GM21528 (cell line): ENCODE data around the gene RAP1GAP.
"Not testable (repeated sequence)": the region's sequence is repeated elsewhere in the genome, so short reads cannot be mapped to it uniquely, and the experiment has no call there.

Source experiments
- ATAC-seq: cut with Tn5 transposase; IDR thresholded peaks from one replicate; pipeline ENCODE4 v1.9.1; 2021; ENCODE audit warnings: mild to moderate bottlenecking, moderate library complexity; ENCODE audit not compliant: unreplicated experiment, low FRiP score

Gene RAP1GAP

DNA sequence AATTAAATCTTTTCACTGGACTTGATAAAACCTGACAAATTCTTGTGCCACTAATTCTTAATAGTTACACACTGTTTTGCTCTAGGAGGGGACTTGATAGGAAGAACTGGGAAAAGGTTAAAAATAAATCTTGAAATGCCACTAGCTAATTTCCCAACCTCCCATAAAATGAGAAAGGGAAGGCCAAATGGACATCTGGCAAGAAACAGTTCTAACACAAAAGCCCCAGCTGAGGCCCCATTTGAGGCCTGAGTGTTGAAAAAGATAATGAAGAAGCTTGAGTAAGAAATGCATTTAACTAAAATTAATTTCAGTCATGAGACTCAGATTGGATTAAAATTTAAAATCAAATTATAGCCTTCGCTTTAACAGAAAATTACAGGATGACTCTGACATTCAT lies 11.2 kb upstream of the RAP1GAP start:
- ATAC-seq = no peak

- ATAC-seq = no peak
Measured at GRCh38 chr1:21677168-21677567, 8.0 kb upstream of the RAP1GAP start.

DNA sequence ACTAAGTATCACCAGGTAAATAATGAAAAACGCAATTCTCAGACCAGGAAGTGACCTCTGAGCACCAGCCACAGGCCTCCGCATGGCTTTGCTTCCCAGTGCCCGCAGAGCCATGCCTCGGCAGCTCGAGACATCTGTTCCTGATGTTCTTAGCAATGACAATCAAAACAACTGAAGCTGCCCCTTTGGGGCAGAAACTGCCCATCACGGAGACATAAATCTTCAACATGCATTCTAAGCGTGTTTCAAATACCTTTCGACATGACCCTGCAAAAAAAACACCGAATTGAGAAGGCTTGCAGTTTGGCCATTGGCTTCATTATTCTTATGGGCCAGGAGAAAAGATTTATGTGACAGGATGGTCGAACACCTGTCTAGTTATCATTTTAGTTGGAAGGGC lies 5.8 kb upstream of the RAP1GAP start:
- no peak for ATAC-seq

DNA sequence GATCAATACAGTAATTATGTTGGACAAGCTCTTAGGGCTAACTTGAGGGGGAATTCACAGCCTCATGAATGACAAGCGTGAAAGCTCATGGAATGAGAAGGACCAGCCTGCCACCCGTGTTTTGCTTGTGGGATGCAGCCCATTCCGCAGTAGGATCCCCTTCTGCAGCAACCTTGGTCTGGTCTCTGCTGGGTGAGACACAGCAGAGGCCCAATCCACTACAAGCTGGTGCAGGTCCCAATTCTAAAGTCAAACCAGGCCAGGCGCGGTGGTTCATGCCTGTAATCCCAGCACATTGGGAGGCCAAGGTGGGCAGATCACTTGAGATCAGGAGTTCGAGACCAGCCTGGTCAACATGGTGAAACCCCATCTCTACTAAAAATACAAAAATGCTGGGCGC lies 4.7 kb upstream of the RAP1GAP start:
- ATAC-seq = not testable (repeated sequence)

- ATAC-seq = no peak
Measured at GRCh38 chr1:21673277-21673780, 4.2 kb upstream of the RAP1GAP start.

DNA sequence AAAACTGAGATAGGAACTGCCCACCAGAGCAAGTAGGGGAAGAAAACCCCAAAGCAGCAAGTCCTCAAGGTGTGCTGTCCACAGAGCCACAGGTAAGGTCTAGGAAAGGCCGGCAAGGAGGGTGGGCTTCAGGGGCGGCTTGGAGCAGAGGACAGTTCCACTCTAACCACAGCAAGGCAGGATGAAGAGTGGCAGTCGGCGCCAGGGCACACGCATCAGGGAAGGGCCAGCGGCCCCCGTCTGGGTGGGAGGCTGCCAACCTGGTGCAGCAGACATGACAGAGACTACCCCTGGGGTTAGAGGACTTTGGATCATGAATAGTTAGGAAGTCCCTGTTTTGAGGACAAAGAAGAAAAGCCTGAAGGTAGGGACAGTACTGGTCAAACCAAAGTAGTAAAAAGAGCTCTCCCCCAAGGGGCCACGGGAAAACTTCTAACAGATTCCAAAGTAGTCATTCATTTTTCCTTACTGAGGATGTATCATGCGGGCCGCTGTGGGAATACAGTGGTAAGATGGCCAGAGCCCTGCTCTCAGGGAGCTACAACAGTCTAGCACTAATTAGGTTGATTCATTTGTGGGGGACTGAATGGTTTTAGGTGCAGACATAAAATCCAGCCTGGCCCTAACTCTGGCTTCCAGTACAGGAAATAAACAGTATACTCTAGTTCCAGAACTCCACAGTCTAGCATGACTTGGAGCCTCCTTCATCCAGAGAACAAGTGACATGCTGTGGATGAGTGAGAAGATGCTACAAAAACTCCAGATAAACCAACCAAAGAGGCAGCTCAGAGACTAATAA lies 3.5 kb upstream of the RAP1GAP start:
- no peak for ATAC-seq

GRCh38 chr1:21671915-21672314 lies 2.8 kb upstream of the RAP1GAP start:
- no peak for ATAC-seq

- no peak for ATAC-seq
Measured at GRCh38 chr1:21670956-21671902, 2.1 kb upstream of the RAP1GAP start.

DNA sequence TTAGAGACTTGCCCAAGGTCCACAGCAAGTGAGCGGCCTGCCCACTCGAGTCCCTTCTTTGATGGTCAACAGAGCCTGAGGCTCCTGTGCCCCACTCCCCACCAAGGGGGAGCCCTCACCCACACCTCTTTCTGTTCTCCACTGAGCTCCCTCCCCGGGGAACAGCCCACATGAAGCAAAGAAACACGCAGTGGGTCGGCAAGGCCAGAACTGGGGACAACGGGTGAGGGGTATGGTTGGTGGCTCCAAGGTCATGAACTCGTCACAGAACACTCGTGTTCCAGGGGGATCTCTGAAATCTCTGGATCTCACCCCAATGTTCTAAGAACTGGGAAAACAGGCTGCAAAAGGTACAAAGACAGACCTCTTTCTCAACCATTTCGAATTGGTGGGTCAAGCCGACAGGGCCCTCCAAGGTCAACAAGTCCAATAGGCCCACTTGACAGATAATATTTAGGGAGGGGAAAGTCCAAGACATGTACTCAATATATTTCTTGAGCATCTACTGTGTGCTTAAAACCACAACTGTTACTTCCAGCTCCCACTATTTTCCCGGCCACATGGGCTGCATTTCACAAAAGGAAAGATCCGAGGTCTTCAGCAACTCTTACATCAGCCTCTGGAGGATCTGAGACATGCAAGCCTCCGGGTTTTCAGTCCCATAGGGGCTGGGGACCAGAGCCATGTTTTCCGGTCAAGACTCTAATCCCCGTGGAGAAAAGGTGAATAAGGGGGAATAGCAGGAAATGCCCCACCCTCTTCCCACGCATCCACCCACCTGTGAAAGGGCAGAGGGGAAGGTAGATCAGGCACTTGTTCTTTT lies 1.1 kb upstream of the RAP1GAP start:
- no peak for ATAC-seq

DNA sequence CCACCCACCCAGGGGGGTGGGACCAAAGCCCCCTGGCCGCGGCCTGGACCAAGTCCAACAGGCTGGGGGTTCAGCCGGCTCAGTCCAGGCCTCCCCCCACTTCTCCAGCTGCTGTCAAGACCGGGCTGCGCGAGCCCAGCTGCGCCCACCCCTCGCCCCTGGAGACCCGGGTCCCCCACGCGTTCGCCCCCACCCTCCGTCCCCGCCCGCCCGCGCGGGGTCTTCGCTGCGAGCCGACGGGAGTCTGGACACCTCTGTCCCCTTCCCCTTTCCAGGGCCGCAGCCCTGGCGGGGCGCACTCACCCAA lies 253 bp downstream of the RAP1GAP start:
- no peak for ATAC-seq

DNA sequence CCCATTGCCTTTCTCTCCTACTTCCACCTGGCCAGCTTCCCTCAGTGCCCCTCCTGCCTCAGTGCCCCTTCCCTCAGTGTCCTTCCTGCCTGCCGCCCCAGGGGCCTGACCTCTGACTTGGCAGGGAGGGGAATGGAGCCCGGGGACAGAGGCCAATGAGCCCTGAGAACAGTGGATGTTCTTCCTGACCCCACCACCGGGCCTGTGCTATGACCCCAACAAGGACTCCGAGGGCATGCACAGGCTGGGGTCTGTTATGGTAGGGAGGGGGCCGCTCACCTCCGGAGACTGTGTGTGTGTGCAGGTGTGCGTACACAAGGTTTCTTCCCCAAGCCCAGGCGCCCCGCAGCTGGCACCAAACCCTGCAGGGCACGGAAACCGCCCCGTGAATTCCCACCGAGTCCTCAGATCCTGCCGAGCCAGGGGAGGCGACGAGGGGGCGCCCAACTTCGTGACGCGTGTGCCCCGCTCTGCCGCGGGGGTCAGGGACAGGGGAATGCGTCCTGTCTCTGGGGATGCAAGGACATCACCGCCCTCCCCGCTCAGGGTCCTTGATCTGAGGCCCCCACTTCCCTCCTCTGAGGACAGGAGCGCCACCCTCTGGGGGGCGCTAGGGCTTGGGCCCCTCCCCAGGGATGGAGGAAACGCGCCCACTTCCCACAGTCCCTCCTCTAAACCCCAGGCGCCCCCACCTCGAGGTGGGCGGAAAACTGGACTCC lies 766 bp downstream of the RAP1GAP start:
- ATAC-seq = no peak

DNA sequence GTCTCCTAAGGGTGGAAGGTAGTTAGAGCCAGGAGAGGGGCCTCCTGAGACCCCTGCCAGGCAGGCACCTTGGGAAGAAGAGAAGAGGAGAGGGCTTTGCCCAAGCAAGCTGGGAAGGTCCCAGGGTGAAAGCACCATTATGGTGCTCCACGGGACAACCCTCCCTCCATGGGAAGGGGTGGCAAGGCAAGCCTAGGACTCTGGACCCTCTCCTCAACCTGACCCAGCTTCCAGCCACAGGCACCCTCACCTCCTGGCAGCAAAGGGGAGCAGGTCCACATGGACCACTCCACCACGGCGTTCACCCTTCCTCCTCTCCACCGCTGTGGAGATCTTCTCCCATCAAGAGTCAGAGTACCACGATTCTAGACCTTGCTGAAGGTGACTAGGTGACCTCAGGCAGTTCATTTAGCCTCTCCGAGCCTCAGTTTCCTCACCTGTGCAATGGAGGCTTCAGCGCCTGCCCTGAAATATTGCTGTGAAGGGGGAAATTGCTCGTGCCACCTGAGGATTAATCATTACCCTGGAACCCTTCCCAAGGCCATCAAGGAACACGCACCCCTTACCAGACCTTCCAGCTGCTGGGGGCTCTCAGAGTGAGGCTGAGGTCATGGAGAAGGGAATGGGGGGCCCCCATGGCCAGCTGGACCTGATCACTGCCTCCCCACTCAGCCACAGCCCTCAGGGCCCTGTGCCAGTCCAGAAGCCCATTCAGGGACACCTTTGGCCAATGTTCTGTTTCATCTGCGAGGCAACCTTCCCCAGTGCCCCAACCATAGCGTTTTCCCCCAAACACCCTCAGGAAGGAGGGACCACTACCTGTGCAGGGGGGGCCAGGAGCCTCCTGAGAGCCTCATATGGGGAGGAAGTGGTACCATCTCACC lies 1.6 kb downstream of the RAP1GAP start:
- no peak for ATAC-seq

DNA sequence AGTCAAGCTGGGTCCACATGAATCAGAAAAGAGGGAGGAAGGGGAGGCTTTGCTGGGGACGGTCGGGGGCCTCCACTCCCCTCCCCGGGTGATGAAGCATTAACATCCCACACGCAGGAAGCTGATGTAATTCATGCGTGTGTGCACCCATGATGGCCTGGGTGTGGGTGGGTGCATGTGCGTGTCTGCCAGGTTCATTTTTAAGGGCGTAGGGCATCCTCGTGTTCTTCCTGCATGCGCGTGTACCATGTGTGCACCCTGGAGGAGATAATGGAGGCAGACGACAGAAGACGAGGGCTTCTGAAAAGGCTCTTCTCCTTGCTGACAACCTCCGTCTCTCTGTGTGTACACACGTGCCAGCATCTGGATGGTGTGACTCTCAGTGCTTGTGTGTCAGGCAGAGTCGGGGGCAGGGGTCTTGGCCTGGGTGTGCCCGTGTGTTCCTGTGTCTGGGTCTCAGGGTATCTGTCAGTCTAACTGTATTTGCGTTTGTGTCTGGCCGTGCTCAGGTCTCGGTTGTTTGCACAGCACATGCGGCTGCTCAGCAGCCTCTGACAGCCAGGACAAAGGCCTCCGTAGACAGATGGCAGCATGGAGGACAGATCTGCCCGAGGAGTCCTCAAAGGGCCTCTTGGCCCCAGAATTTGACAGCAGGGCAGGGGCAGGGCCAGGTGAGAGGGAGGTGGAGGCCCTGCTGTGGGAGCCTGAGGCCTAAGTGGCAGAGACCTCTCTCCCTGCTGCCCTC lies 2.4 kb downstream of the RAP1GAP start:
- ATAC-seq = no peak

- ATAC-seq = no peak
Measured at GRCh38 chr1:21665711-21666575, 3.2 kb downstream of the RAP1GAP start.

DNA sequence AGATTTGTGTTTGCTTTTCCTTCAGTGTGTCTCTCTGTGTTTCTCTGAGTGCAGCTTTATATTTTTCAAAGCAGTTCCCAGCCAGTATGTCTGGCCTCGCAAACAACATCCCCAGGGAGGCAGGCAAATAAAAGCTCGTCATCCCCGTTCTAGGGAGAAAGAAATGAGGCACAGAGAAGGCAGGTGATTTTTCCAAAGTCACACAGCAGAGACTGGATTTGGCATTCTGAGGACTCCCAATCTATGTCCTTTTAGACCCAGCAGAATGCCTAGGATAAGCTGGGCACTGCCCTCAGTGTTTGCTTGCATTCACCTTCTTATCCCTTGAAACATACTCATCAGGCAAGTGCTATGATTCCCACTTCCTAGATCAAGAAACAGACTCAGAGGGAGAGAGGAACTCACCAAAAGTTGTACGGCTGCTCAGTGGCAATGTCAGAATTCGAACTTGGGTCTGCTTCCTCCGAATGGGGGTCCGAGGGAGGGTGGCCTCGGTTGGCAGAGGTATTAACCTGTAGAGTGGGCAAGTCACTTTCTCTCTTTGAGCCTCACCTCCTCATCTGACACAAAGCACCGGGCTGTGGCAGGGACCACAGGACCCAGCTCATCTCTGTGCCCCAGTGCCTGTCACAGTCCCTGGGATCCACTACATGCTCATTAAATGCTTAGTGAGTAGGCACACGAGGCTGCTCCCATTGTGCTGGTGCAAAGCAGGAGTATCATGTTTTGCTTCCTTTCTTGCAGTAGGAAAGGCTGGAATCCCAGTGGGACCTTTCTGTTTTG lies 4.2 kb downstream of the RAP1GAP start:
- ATAC-seq = no peak

DNA sequence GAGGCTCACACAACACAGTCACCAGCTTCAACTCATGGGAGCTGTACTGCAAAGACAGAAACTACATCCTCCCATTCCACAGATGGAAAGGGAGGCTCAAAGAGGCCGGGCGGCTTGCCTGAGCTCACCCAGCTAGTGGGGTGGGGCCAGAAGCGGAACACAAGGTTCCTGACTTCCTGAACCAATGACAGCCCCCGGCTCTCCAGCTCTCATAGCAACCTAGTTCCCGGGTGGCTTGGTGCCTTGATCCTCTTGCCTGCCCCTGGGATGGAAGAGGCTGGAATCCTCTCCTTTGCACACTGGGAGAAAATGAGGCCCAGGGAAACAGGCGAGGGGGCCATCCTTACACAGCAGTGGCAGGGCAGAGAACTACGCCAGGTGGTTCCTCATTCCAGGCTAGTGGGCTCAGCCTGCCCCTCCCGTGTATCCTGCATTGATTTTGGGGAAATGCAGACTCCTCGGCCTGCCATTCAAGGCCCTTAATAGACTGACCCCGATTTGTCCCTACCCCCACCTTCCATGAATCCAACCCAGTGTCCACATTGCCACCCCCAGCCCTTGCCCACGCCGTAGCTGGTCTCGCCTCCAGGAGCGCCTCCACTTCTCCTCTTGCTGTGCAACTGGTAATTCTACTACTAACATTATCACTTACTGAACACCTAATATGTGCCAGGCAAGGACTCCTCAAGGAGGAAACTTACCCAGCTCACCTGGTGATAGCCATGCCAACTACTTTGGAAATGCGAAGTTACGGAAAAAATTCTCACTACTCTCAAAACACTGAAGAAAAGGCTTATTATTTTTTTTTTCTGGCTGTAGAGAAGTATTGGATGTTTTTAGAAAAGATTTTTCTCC lies 5.0 kb downstream of the RAP1GAP start:
- no peak for ATAC-seq
